ENCODE data around the gene OSMR. TPM values are rescaled to one million over a fixed set of nuclear protein-coding genes. Genes with fewer than 3 reads are reported as not detected.

OSMR gene
- total RNA-seq, 1 experiment from 2014 or later = 82.4 TPM

- CTCF ChIA-PET = no interaction called here
Observed at GRCh38 chr5:38888041-38888440, 42.2 kb downstream of the OSMR start.

GRCh38 chr5:38889424-38889823 lies 43.6 kb downstream of the OSMR start:
- ChIA-PET CTCF (no interaction called here), POLR2A (interaction anchor here (1.2 kb wide), 1 partner anchor 46 kb away, joined by 3 read pairs; no protein-coding TSS in a partner anchor)
- no peak for TF ChIP-seq POLR2AphosphoS5 (IDR thresholded peaks at IDR 0.05; ENCODE audit: low read depth, low read length)
- no peak for TF ChIP-seq TCF7L2 (IDR thresholded peaks at IDR 0.05; ENCODE audit: low read depth, low read length)
- in situ Hi-C loops (cut with HindIII; ENCODE audit: low pct_unique_long_range_greater_than_20kb, low sequenced_read_pairs) (no loop called here), intact Hi-C loops (cut with micrococcal nuclease; ENCODE audit: unreplicated experiment) (no loop called here)
- H3K9me3 ChIP-seq (ENCODE audit: control insufficient read depth, insufficient read depth, low read depth, low read length) = no peaks in the 10 kb centered on the region
- H3K27ac ChIP-seq (ENCODE audit: low read length) = no peak overlapping the region
- no peaks in the 10 kb centered on the region for H3K4me1 ChIP-seq (ENCODE audit: control insufficient read depth, insufficient read depth, low read length)
- H3K4me3 ChIP-seq (ENCODE audit: low read depth in 2 of 2, low read length in 2 of 2) = no peak overlapping the region
- ATAC-seq (no peak), DNase-seq (ENCODE audit: low read depth, low spot score) (no peak)
- no TSS peak for BruUV-seq (replicated peaks)
- H3K27me3 ChIP-seq (ENCODE audit: control insufficient read depth, insufficient read depth, low read length) = no peaks in the 10 kb centered on the region
- H3K36me3 ChIP-seq (ENCODE audit: control insufficient read depth, insufficient read depth, low read length) = peaks cover 35% of the 10 kb centered on the region

More at GRCh38 chr5:38888041-38888440, 42.2 kb downstream of the OSMR start:
- Histone ChIP-seq H3K27ac (ENCODE audit: low read length) (no peak overlapping the region), H3K9me3 (ENCODE audit: control insufficient read depth, insufficient read depth, low read depth, low read length) (no peaks in the 10 kb centered on the region), H3K4me1 (ENCODE audit: control insufficient read depth, insufficient read depth, low read length) (no peaks in the 10 kb centered on the region), H3K36me3 (ENCODE audit: control insufficient read depth, insufficient read depth, low read length) (peaks cover 40% of the 10 kb centered on the region), H3K4me3 (ENCODE audit: low read depth in 2 of 2, low read length in 2 of 2) (no peak overlapping the region), H3K27me3 (ENCODE audit: control insufficient read depth, insufficient read depth, low read length) (no peaks in the 10 kb centered on the region)
- DNase-seq (ENCODE audit: low read depth, low spot score) = no peak
- no TSS peak for BruUV-seq (replicated peaks)
- TF ChIP-seq CTCF (IDR thresholded peaks at IDR 0.05) (no peak), POLR2AphosphoS5 (IDR thresholded peaks at IDR 0.05; ENCODE audit: low read depth, low read length) (no peak), SIN3A (IDR thresholded peaks at IDR 0.05; ENCODE audit: borderline replicate concordance, insufficient read depth, low read depth, low read length) (no peak), REST (IDR thresholded peaks at IDR 0.05; ENCODE audit: insufficient read depth in 1 of 2, low read depth in 2 of 2, low read length in 1 of 2) (no peak), TCF7L2 (IDR thresholded peaks at IDR 0.05; ENCODE audit: low read depth, low read length) (no peak)
- POLR2A ChIA-PET = interaction anchor here (1.2 kb wide), 1 partner anchor 45 kb away, joined by 3 read pairs; no protein-coding TSS in a partner anchor
- intact Hi-C loops (cut with micrococcal nuclease; ENCODE audit: unreplicated experiment) = no loop called here
- in situ Hi-C loops (cut with HindIII; ENCODE audit: low pct_unique_long_range_greater_than_20kb, low sequenced_read_pairs) = no loop called here
- ATAC-seq = no peak

- H3K27me3 ChIP-seq (ENCODE audit: control insufficient read depth, insufficient read depth, low read length) = no peaks in the 10 kb centered on the region
- ChIA-PET CTCF (no interaction called here), POLR2A (no interaction called here)
- intact Hi-C loops (cut with micrococcal nuclease; ENCODE audit: unreplicated experiment) = no loop called here
- no TSS peak for BruUV-seq (replicated peaks)
- DNase-seq (ENCODE audit: low read depth, low spot score) = no peak
- in situ Hi-C loops (cut with HindIII; ENCODE audit: low pct_unique_long_range_greater_than_20kb, low sequenced_read_pairs) = no loop called here
- H3K27ac ChIP-seq (ENCODE audit: low read length) = no peak overlapping the region
- TF ChIP-seq CTCF (IDR thresholded peaks at IDR 0.05) (no peak), TCF7L2 (IDR thresholded peaks at IDR 0.05; ENCODE audit: low read depth, low read length) (no peak), POLR2AphosphoS5 (IDR thresholded peaks at IDR 0.05; ENCODE audit: low read depth, low read length) (no peak), SIN3A (IDR thresholded peaks at IDR 0.05; ENCODE audit: borderline replicate concordance, insufficient read depth, low read depth, low read length) (no peak), REST (IDR thresholded peaks at IDR 0.05; ENCODE audit: insufficient read depth in 1 of 2, low read depth in 2 of 2, low read length in 1 of 2) (no peak)
- no peaks in the 10 kb centered on the region for H3K4me1 ChIP-seq (ENCODE audit: control insufficient read depth, insufficient read depth, low read length)
- H3K9me3 ChIP-seq (ENCODE audit: control insufficient read depth, insufficient read depth, low read depth, low read length) = no peaks in the 10 kb centered on the region
- no peak for ATAC-seq
- no peak overlapping the region for H3K4me3 ChIP-seq (ENCODE audit: low read depth in 2 of 2, low read length in 2 of 2)
- peaks cover 17% of the 10 kb centered on the region for H3K36me3 ChIP-seq (ENCODE audit: control insufficient read depth, insufficient read depth, low read length)
Observed at GRCh38 chr5:38891563-38891962, 45.8 kb downstream of the OSMR start.
